GM18868 (cell line): ENCODE results near the gene SENP7.
"Not testable (repeated sequence)": the region's sequence is repeated elsewhere in the genome, so short reads cannot be mapped to it uniquely, and the experiment has no call there.

ENCODE experiments used
- ATAC-seq: cut with Tn5 transposase; IDR thresholded peaks from one replicate; pipeline ENCODE4 v1.9.1; 2021; ENCODE audit warnings: mild to moderate bottlenecking, moderate library complexity; ENCODE audit not compliant: unreplicated experiment

The SENP7 gene

DNA sequence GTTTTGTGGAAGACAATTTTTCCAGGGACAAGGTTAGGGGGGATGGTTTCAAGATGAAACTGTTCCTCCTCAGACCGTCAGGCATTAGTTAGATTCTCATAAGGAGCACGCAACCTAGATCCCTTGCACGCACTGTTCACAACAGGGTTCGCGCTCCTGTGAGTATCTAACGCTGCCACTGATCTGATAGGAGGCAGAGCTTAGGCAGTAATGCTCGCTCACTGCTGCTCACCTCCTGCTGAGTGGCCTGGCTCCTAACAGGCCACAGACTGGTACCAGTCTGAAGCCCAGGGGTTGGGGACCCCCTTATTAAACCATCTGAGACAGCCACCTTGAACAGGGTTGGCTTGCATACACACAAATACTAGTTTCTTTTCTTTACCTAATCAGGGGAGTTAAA, 179.1 kb downstream of the SENP7 start:
- ATAC-seq, result no peak

DNA sequence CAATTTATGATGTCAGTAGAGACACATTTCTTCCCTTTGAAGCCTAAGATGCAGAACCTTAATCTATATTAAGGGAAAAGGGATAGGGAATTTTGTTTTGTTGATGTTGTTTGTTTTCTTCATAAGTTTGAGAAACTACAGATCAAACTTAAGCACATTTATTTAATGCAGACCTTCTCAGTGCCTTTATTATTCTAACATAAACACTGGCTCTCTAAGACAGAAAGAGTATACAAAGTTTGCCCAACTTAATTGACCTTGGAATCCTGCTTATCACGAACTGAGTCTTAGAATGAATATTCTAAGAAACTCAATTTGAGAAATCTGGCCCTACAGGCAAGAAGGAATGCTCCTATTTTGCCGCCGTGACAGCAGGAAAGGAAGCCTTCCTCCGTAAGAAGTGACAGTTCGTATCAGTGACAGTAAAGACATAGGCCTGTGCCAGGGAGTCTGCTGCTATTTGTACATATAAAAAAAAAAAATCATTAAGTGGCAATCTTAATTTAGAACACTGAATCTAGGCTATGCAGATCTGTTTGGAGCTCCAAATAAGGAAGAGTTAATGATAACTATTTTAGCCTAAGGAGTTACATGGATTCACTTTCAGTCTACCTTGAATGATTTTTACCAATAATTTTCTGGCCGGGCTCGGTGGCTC, 183.9 kb downstream of the SENP7 start:
- ATAC-seq, result no peak

DNA sequence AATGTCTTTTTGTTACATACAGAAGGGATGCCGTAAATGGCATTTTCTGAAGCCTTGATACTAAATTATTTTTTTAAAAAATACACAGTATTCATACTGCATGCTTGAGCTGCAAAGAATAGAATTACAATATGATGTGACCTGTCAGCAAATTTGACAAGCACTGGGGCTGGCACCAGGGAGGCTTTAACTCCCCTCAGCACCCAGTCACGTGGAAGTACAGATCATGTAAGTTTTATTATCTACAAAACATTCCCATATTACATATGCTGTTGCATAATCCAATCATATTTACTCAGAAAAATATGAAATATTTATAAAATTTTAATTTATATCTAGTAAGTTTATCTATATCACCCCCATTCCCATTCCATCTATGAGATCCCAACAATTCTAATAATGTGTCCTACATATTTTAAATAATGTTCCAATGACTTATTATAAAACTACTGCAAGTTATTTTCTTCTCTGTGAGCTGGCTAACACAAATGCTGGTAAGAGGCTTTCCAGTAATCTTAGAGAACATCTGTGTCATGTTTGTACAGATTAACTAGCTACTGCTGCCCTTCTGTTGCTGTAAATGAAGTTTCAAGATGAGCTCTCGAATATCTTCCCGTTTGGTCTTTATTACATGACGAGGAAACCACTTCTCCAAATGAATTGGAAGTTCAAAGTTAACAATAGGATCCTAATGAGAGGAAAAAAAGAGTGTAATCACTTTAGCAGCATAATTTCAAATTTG, 187.4 kb downstream of the SENP7 start:
- no peak for ATAC-seq

DNA sequence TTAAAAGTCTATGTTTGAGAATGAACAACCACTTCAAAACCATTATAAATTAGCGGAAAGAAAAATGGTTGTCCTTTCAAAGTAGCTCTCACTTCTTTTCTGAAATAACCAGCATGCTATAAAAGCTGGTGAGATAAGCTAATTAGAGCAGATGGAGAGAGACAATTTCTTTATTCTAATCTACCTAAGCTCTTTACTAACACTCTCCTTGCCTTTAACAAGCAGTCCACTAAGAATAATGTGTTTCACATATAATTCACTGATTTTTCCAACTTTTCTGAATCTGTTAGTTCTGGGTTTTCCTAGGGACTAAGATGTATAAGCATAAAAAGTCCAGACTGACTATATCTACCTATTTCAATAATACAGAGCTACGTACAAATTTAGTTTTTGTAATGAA, 192.5 kb downstream of the SENP7 start, which contains the start of gene IMPG2:
TSS of gene IMPG2 (minus strand) at position 101 of the 400 bp plus-strand sequence. CDS start 203 bp downstream, outside the sequence.
- no peak for ATAC-seq

DNA sequence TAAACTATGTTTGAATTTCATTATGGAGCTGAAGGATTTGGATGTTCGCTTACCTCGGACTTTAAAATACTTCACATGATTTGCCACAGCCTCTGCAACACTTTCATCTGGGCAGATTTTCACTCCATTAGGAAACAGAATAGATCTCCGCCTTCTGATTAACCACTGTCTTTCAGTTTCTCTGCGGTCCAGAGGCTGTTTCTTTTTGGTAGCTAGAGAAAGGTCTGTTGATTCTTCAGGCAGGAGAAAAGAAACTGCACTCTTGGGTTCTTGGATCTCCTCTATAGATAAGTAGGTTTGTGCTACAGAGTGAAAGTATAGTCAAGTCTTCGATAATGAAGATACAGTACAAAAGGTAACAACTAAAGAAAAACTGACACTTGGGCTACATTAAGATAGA, 193.5 kb downstream of the SENP7 start:
- ATAC-seq, result no peak

- ATAC-seq, result no peak
Measured at GRCh38 chr3:101312545-101312944, 200.5 kb downstream of the SENP7 start.

DNA sequence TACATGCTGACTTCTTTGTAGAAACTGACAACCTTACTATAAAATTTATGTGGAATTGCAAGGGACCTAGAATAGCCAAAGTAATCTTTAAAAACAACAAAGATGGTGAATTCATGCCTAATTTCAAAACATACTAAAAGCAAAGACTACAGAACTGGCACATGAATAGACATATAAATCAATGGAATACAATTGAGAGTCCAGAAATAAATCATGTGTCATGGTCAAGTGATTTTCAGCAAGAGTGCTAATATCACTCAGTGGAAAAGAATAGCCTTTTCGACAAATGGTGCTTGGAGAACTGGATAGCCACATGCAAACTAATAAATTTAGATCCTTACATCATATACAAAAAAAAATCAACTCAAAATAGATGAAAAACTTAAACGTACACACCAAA, 201.3 kb downstream of the SENP7 start:
- no peak for ATAC-seq

DNA sequence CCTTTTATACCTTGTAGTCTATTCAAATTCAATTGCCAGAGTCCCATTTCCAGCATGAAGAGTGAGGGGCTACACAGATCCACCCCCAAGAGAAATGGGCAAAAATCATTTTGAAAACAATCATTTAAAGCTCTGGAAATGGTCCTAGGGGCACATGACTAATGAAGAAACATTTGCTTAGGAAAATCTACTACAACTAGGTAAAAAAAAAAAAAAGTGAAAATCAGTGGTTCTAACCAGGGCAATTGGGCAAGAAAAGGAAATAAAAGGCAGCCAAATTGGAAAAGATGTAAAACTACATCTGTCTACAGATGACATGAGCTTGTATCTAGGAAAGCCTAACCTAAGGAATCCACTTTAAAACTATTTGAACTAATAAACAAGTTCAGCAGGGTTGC, 202.0 kb downstream of the SENP7 start:
- no peak for ATAC-seq

DNA sequence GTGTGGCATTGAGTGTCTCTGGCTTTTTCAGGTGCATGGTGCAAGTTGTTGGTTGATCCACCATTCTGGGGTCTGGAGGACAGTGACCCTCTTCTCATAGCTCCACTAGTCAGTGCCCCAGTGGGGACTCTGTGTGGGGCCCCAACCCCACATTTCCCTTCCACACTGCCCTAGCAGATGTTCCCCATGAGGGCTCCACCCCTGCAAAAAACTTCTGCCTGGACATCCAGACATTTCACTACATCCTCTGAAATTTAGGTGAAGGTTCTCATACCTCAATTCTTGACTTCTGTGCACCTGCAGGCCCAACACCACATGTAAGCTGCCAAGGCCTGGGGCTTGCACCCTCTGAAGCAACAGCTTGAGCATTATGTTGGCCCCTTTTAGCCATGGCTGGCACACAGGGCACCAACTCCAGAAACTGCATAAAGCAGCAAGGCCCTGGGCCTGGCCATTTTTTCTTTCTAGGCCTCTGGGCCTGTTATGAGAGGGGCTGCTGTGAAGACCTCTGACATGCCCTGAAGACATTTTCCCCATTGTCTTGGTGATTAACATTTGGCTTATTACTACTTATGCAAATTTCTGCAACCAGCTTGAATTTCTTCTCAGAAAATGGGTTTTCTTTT, 204.8 kb downstream of the SENP7 start:
- ATAC-seq, result not testable (repeated sequence)

DNA sequence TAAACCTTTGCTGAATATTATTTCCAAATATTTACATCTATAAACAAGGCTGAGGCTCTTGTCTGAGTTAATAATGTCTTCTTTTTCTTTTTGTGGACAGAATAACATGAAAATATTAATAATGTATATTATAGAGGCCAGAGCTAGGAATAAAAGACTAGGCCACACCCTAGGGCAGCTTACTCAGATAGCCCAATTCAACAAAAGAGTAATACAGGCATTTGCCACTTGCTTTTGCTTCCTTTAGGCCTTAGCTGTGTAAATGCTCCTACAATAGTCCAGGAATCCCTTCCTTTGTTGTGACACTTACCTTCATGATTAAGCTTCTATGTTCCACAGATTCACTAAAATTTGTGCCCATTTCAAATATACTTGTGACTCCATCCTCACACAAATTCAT, 209.2 kb downstream of the SENP7 start:
- no peak for ATAC-seq

DNA sequence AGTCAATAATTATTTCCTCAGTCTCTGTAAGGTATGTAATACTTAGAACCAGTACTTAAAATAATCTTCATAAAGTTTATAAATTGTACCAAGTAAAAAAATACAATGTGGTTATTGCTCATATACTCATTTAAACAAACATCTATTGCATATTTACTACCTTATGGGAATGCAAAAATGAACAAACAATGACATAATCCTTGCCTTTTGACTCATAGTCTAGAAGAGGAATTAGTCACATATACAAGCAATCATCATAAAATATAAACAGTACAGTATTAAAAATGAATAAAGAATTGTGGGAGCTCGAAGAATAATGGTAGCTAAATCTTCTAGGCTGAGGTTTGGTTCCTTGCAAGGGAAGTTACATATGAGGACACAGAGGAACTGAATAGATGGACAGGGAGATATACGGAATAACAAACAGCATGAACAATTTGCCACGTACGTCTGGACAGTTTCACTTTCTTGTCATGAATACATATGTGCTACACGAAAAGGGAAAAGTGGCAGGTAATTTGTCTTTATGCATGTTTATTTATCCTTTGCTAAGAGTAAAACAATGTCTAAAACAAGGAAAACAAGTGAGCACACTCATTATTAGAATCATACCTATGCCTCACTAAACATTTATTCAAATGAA, 209.8 kb downstream of the SENP7 start:
- peak; percentile 86 for ATAC-seq

DNA sequence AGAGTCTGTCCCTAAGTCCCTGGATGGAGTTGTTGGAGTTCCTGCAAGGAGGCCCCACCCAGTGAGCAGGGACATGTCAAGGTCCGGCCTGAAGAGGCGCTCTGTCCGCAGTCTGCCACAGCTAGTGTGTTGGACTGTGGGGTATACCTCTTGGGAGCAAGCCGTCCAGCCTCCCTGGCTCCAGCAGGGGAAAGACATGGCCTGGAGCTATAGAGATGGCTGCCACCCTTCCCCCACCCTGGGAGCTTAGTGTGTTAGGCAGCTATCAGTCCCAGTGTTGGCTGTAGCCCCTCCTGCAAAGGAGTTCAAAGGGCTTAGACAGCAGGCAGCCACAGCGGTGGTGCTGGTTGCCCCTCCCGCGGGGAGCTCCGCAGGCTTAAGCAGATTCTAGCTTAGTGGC, 212.9 kb downstream of the SENP7 start:
- ATAC-seq, result no peak

DNA sequence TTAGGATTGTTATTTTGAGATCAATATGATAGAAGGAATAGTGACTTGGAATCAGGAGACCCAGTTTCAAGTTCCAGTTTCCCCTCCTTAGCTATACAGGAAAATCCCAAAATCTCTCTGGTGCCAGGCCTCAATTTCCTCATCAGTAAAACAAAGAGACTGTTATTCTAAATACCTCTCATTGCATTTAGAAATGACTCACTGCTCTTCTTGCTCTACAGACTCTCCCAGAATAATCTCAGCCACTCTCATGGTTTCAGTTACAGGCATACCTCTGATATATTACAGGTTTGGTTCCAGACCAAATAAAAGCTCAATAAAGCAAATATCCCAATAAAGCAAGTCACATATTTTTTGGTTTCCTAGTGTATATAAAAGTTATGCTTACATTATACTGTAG, 221.0 kb downstream of the SENP7 start:
- peak; percentile 96 for ATAC-seq

GRCh38 chr3:101288294-101288693, 224.7 kb downstream of the SENP7 start:
- ATAC-seq, result no peak

DNA sequence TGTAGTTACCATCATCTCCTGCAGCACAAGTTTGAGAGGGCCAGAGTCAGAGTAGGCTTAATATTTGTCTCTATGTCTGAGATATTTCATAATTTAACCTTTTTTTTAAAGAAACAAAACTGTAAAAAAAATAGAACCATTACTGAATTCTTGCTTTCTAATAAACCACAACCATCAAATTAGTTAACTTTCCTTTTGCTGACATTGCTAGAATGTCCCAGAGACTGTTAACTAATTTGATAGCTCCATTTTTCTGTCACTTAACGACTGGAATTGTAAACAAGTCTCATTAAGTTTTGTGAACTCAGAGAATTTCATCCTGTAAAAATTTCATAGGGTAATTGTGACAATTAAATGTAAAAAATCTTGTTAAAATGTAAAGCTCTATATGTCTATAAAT, 228.3 kb downstream of the SENP7 start:
- no peak for ATAC-seq

DNA sequence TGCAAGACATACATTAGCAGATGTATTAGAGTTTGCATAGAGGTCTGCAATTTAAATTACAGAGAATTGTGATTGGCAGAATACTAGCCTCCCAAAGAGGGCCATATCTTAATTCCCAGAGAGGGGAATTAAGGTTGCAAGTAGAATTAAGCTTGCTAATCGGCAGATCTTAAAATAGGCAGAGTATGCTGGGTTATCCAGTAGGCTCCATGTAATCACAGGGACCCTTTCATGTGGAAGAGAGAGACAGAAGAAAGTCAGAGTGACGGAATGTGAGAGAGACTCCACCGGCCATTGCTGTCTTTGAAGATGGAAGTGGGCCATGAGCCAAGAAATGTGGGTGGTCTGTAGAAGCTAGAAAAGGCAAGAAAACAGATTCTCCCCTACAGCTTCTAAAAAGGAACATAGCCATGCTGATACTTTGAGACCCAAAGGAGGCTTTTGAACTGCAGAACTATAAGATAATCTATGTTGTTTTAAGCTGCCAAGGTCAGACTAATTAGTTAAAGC, 231.4 kb downstream of the SENP7 start:
- ATAC-seq, result no peak

DNA sequence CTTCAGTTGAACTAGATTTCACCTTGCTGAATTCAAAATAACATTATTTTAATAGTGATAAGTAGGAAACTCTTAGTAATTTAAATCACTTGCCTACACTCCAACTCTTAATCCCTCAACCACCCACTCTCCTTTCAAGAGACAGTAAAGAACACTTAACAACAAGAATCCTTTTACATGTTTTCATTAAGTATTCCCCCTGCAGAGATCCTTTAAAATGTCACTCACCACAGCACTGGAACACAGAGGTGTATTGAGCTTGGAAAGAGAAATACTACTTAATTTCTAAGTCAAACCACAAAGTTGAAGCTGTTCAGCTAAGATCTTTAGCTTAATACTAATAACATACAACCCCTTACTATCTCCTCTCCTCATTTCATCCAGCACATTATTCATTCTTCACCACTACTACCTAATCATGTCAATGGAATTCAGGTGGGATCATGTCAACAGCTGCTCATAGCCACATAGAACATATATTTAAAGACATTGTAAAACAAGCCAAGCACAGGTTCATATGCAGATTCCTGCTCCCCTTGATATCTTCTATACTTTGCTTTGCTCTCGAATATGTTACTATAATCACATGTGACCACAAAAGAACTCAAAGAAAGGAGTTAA, 233.1 kb downstream of the SENP7 start:
- ATAC-seq, result no peak

- no peak for ATAC-seq
Measured at GRCh38 chr3:101279162-101279561, 233.8 kb downstream of the SENP7 start.

- no peak for ATAC-seq
Measured at GRCh38 chr3:101278727-101279126, 234.3 kb downstream of the SENP7 start.
